HCT116 (cell line): ENCODE results near the gene NMS. TPM values are rescaled to one million over a fixed set of nuclear protein-coding genes. Genes with fewer than 3 reads are reported as not detected.

Experiments used
- ATAC-seq: fragments of 200-7000 bp; cut with Tn5 transposase; 2 replicates; pipeline ENCODE4 v1.9.1; 2020; ENCODE audit warnings: mild to moderate bottlenecking, moderate library complexity
- BruUV-seq: library from RNA; stranded (reverse); fragments of 400-500 nt; replicated peaks from 2 replicates; lab custom pipeline; 2021; lab: Mats Ljungman, UMichigan
- CTCF ChIA-PET: fragments of 300-600 bp; sonication (Branson Sonifier 250); formaldehyde crosslinking; loops from one replicate; lab custom pipeline; 2021; ENCODE audit warnings: antibody characterized with exemption; lab: Charles Lee
- POLR2A ChIA-PET: fragments of 300-600, 350-600 bp; sonication (Branson Sonifier 250); formaldehyde crosslinking; loops from one replicate; lab custom pipeline; 2021; ENCODE audit warnings: antibody characterized with exemption; lab: Charles Lee
- RAD21 ChIA-PET, 2 experiments: fragments of 300-600 bp; sonication (Branson Sonifier 250); formaldehyde crosslinking; loops; one replicate each; lab custom pipeline; 2023; ENCODE audit warnings: low total read pairs in 2 of 2; ENCODE audit not compliant: uncharacterized antibody in 2 of 2, unreplicated experiment in 2 of 2, low non-redundant PET in 1 of 2; lab: Charles Lee
- DNase-seq: peaks from one replicate; pipeline ENCODE4 v3.0.0-alpha.2; 2010; ENCODE audit warnings: low read depth, low spot score
- H2AFZ ChIP-seq: fragments of 200-600 bp; shearing (Covaris generic), sonication (generic); 2 replicates; pipeline ENCODE4 v1.6.1; 2017; ENCODE audit warnings: low read depth, mixed run types, mixed read lengths, antibody characterized with exemption, low read length; ENCODE audit not compliant: poor library complexity, severe bottlenecking
- H3K27ac ChIP-seq: 2 replicates; pipeline ENCODE4 v1.5.1; 2012; ENCODE audit warnings: low read depth, low read length
- H3K27me3 ChIP-seq: fragments of 200-600 bp; sonication (generic); 2 replicates; pipeline ENCODE4 v1.6.1; 2016; ENCODE audit warnings: mixed run types, low read length, mixed read lengths; ENCODE audit not compliant: insufficient read depth
- H3K36me3 ChIP-seq, 2 experiments: fragments of 200-500 bp in 1 of 2; fragments of 200-600 bp in 1 of 2; sonication (Bioruptor generic) in 1 of 2; sonication (generic) in 1 of 2; 2 replicates each; pipeline versions ENCODE4 v1.5.1 to v1.6.1; 2014 to 2016; ENCODE audit warnings: low read length in 2 of 2, inconsistent platforms in 1 of 2, mixed read lengths in 1 of 2, mixed run types in 1 of 2; ENCODE audit not compliant: insufficient read depth in 2 of 2, control insufficient read depth in 1 of 2
- H3K4me1 ChIP-seq, 2 experiments: fragments of 200-600 bp in 1 of 2; sonication (generic) in 1 of 2; 2 replicates each; pipeline versions ENCODE4 v1.5.1 to v1.6.1; 2012 to 2017; ENCODE audit warnings: low read length in 2 of 2, inconsistent platforms in 1 of 2, mild to moderate bottlenecking in 1 of 2, mixed read lengths in 1 of 2, mixed run types in 1 of 2, moderate library complexity in 1 of 2; ENCODE audit not compliant: insufficient read depth in 2 of 2, control insufficient read depth in 1 of 2
- H3K4me2 ChIP-seq: fragments of 200-600 bp; sonication (generic); 2 replicates; pipeline ENCODE4 v1.6.1; 2017; ENCODE audit warnings: mixed run types, low read length, mixed read lengths
- H3K4me3 ChIP-seq, 2 experiments: fragments of 200-600 bp in 1 of 2; sonication (generic) in 1 of 2; replicated peaks in 1 of 2; 2 replicates each; pipeline ENCODE4 v1.5.1; 2011 to 2016; ENCODE audit warnings: low read length in 2 of 2, control low read depth in 1 of 2, low read depth in 1 of 2, mild to moderate bottlenecking in 1 of 2, mixed read lengths in 1 of 2, mixed run types in 1 of 2
- H3K79me2 ChIP-seq: fragments of 200-600 bp; sonication (generic); 2 replicates; pipeline ENCODE4 v1.6.1; 2017; ENCODE audit warnings: mild to moderate bottlenecking, mixed run types, low read length, moderate library complexity, mixed read lengths; ENCODE audit not compliant: insufficient read depth
- H3K9ac ChIP-seq: fragments of 200-600 bp; sonication (generic); 2 replicates; pipeline ENCODE4 v1.6.1; 2016; ENCODE audit warnings: low read length, mixed read lengths
- H3K9me2 ChIP-seq: fragments of 200-600 bp; sonication (generic), shearing (Covaris generic); 2 replicates; pipeline ENCODE4 v1.6.1; 2017; ENCODE audit warnings: mixed run types, mild to moderate bottlenecking, moderate library complexity; ENCODE audit not compliant: insufficient read depth
- H3K9me3 ChIP-seq, 2 experiments: fragments of 200-500 bp in 1 of 2; fragments of 200-600 bp in 1 of 2; sonication (Bioruptor generic) in 1 of 2; sonication (generic) in 1 of 2; 2 replicates each; pipeline ENCODE4 v1.6.1; 2014 to 2017; ENCODE audit warnings: low read length in 2 of 2, mixed read lengths in 2 of 2, inconsistent platforms in 1 of 2, low read depth in 1 of 2, mild to moderate bottlenecking in 1 of 2, mixed run types in 1 of 2, moderate library complexity in 1 of 2; ENCODE audit not compliant: control insufficient read depth in 1 of 2, insufficient read depth in 1 of 2
- H4K20me1 ChIP-seq: fragments of 200-600 bp; sonication (generic), shearing (Covaris generic); 2 replicates; pipeline ENCODE4 v1.6.1; 2017; ENCODE audit warnings: mixed run types, mild to moderate bottlenecking, moderate library complexity; ENCODE audit not compliant: insufficient read depth
- CBX3 ChIP-seq: IDR thresholded peaks from 2 replicates; pipeline ENCODE4 v1.6.1; 2012; ENCODE audit warnings: low read depth
- CEBPB ChIP-seq: IDR thresholded peaks from 2 replicates; pipeline ENCODE4 v1.6.1; 2012; ENCODE audit warnings: low read depth
- EZH2 ChIP-seq: fragments of 200-600 bp; sonication (generic); IDR thresholded peaks from 2 replicates; pipeline ENCODE4 v1.6.1; 2017; ENCODE audit warnings: antibody characterized with exemption, mixed run types
- EZH2phosphoT487 ChIP-seq: fragments of 200-600 bp; IDR thresholded peaks from 2 replicates; pipeline ENCODE4 v1.6.1; 2018; ENCODE audit warnings: antibody characterized with exemption, borderline replicate concordance
- FOSL1 ChIP-seq: IDR thresholded peaks from 2 replicates; pipeline ENCODE4 v1.6.1; 2012; ENCODE audit warnings: low read depth
- JUND ChIP-seq: IDR thresholded peaks from 2 replicates; pipeline ENCODE4 v1.6.1; 2012
- POLR2A ChIP-seq: IDR thresholded peaks from 2 replicates; pipeline ENCODE4 v1.7.0; 2011; ENCODE audit warnings: borderline replicate concordance; ENCODE audit not compliant: insufficient read depth, insufficient read length; ENCODE audit errors: extremely low read depth
- POLR2AphosphoS5 ChIP-seq: IDR thresholded peaks from 2 replicates; pipeline ENCODE4 v1.6.1; 2011; ENCODE audit warnings: mild to moderate bottlenecking, low read depth, low read length, moderate library complexity
- SIN3A ChIP-seq: IDR thresholded peaks from 2 replicates; pipeline ENCODE4 v1.6.1; 2012; ENCODE audit warnings: low read depth
- SP1 ChIP-seq: IDR thresholded peaks from 2 replicates; pipeline ENCODE4 v1.6.1; 2012; ENCODE audit warnings: low read depth
- SRF ChIP-seq: IDR thresholded peaks from 2 replicates; pipeline ENCODE4 v1.6.1; 2012; ENCODE audit warnings: low read depth
- TCF7L2 ChIP-seq: IDR thresholded peaks from 2 replicates; pipeline ENCODE4 v1.7.0; 2011; ENCODE audit warnings: borderline replicate concordance, inconsistent platforms; ENCODE audit not compliant: insufficient read depth, insufficient read length; ENCODE audit errors: extremely low read depth
- YY1 ChIP-seq: IDR thresholded peaks from 2 replicates; pipeline ENCODE4 v1.6.1; 2011; ENCODE audit warnings: low read length, low read depth, moderate library complexity, mild to moderate bottlenecking; ENCODE audit not compliant: insufficient replicate concordance; ENCODE audit errors: extremely low read depth
- ZFX ChIP-seq: fragments of 450-650 bp; IDR thresholded peaks from 2 replicates; pipeline ENCODE4 v1.6.1; 2017
- ZNF274 ChIP-seq: fragments of 200-500 bp; sonication (Bioruptor generic); IDR thresholded peaks from 2 replicates; pipeline ENCODE4 v1.6.1; 2014; ENCODE audit warnings: mild to moderate bottlenecking, low read depth, low read length, inconsistent platforms
- intact Hi-C: fragments of 100-400 bp; cut with micrococcal nuclease; formaldehyde crosslinking; loops from 2 replicates; pipeline ENCODE4 v1.10.0; 2022
- total RNA-seq: library from RNA; stranded (reverse); gene quantifications from one replicate; pipeline ENCODE4 v1.2.1, GENCODE V29; 2021; ENCODE audit not compliant: unreplicated experiment
- TF ChIP-seq, protein P1 (sequence below): IDR thresholded peaks from 2 replicates; pipeline ENCODE4 v1.6.1; 2011; ENCODE audit warnings: mild to moderate bottlenecking, low read length, moderate library complexity; ENCODE audit not compliant: insufficient replicate concordance; ENCODE audit errors: extremely low read depth
- TF ChIP-seq, protein P2 (sequence below), 3 experiments: fragments of 200-600 bp in 1 of 3; sonication (generic) in 1 of 3; IDR thresholded peaks in 2 of 3; conservative IDR thresholded peaks in 1 of 3; 2 replicates each; pipeline ENCODE4 v1.5.1; 2012 to 2017; ENCODE audit warnings: low read depth in 2 of 3, low read length in 2 of 3, antibody characterized with exemption in 1 of 3, borderline replicate concordance in 1 of 3, control low read depth in 1 of 3, mild to moderate bottlenecking in 1 of 3, mixed read lengths in 1 of 3, mixed run types in 1 of 3, moderate library complexity in 1 of 3; ENCODE audit not compliant: insufficient read depth in 1 of 3

The NMS gene
- total RNA-seq, 1 experiment from 2014 or later = not detected

DNA sequence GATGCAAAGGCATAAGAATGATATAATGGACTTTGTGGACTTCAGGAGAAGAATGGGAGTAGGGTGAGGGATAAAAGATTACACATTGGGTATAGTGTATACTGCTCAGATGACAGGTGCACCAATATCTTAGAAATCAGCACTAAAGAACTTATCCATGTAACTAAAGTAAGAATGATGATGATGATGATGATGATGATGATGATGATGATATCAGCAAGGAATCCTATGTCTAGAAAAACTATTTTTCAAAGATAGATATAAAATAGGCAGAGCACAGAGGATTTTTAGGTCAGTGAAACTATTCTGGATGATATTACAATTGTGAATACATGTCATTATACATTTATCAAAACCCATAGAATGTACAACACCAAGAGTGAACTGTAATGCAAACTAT, 34.3 kb downstream of the NMS start:
- no peak for DNase-seq
- Histone ChIP-seq H3K4me1 (no peaks in the 10 kb centered on the region), H2AFZ (no peak overlapping the region), H4K20me1 (no peaks in the 10 kb centered on the region), H3K9ac (no peak overlapping the region), H3K36me3 (no peaks in the 10 kb centered on the region), H3K4me2 (no peak overlapping the region), H3K79me2 (no peaks in the 10 kb centered on the region), H3K4me3 (no peak overlapping the region), H3K9me3 (no peaks in the 10 kb centered on the region; a peak in 1 of 4 replicates), H3K27me3 (no peaks in the 10 kb centered on the region), H3K27ac (no peak overlapping the region), H3K9me2 (no peaks in the 10 kb centered on the region)
- no peak for ATAC-seq
- POLR2A ChIA-PET = no interaction called here
- TF ChIP-seq JUND (no peak), CEBPB (no peak), SRF (no peak), POLR2AphosphoS5 (no peak), EZH2phosphoT487 (no peak), SIN3A (no peak), POLR2A (no peak), EZH2 (no peak), CBX3 (no peak)
- TF ChIP-seq, protein P1, sequence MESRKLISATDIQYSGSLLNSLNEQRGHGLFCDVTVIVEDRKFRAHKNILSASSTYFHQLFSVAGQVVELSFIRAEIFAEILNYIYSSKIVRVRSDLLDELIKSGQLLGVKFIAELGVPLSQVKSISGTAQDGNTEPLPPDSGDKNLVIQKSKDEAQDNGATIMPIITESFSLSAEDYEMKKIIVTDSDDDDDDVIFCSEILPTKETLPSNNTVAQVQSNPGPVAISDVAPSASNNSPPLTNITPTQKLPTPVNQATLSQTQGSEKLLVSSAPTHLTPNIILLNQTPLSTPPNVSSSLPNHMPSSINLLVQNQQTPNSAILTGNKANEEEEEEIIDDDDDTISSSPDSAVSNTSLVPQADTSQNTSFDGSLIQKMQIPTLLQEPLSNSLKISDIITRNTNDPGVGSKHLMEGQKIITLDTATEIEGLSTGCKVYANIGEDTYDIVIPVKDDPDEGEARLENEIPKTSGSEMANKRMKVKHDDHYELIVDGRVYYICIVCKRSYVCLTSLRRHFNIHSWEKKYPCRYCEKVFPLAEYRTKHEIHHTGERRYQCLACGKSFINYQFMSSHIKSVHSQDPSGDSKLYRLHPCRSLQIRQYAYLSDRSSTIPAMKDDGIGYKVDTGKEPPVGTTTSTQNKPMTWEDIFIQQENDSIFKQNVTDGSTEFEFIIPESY = no peak
- BruUV-seq = no TSS peak
- intact Hi-C loops = no loop called here
- RAD21 ChIA-PET = no interaction called here
- CTCF ChIA-PET = no interaction called here

- no peak for DNase-seq
- H3K36me3 ChIP-seq = no peaks in the 10 kb centered on the region
- H3K79me2 ChIP-seq = no peaks in the 10 kb centered on the region
- no peaks in the 10 kb centered on the region for H3K9me3 ChIP-seq
- H2AFZ ChIP-seq = no peak overlapping the region
- H3K9ac ChIP-seq = no peak overlapping the region
- ChIA-PET RAD21 (no interaction called here), POLR2A (no interaction called here), CTCF (no interaction called here)
- H3K4me3 ChIP-seq = no peak overlapping the region
- no peaks in the 10 kb centered on the region for H4K20me1 ChIP-seq
- H3K4me1 ChIP-seq = no peaks in the 10 kb centered on the region
- no peak for ATAC-seq
- no peaks in the 10 kb centered on the region for H3K27me3 ChIP-seq
- H3K27ac ChIP-seq = no peak overlapping the region
- no peak overlapping the region for H3K4me2 ChIP-seq
- no peaks in the 10 kb centered on the region for H3K9me2 ChIP-seq
- BruUV-seq = no TSS peak
- intact Hi-C loops = no loop called here
- TF ChIP-seq SRF = no peak
- TF ChIP-seq YY1 = no peak
- TF ChIP-seq, protein P2, sequence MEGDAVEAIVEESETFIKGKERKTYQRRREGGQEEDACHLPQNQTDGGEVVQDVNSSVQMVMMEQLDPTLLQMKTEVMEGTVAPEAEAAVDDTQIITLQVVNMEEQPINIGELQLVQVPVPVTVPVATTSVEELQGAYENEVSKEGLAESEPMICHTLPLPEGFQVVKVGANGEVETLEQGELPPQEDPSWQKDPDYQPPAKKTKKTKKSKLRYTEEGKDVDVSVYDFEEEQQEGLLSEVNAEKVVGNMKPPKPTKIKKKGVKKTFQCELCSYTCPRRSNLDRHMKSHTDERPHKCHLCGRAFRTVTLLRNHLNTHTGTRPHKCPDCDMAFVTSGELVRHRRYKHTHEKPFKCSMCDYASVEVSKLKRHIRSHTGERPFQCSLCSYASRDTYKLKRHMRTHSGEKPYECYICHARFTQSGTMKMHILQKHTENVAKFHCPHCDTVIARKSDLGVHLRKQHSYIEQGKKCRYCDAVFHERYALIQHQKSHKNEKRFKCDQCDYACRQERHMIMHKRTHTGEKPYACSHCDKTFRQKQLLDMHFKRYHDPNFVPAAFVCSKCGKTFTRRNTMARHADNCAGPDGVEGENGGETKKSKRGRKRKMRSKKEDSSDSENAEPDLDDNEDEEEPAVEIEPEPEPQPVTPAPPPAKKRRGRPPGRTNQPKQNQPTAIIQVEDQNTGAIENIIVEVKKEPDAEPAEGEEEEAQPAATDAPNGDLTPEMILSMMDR (IDR thresholded peaks at IDR 0.05 in 2 of 3, conservative IDR thresholded peaks at IDR 0.05 in 1 of 3; ENCODE audit: borderline replicate concordance in 1 of 3, insufficient read depth in 1 of 3, low read depth in 2 of 3, low read length in 2 of 3) = no peak
- TF ChIP-seq CEBPB = no peak
- TF ChIP-seq ZFX = no peak
- TF ChIP-seq TCF7L2 = no peak
- TF ChIP-seq FOSL1 = no peak
- no peak for TF ChIP-seq ZNF274
- no peak for TF ChIP-seq CBX3
- no peak for TF ChIP-seq SIN3A
- no peak for TF ChIP-seq SP1
- TF ChIP-seq POLR2AphosphoS5 = no peak
Measured at GRCh38 chr2:100509066-100509465, 38.8 kb downstream of the NMS start.
